Endodermal cell (in vitro differentiated cells): ENCODE measurements around the gene TBC1D16. TPM values are rescaled to one million over a fixed set of nuclear protein-coding genes. Genes with fewer than 3 reads are reported as not detected.

ENCODE experiments used
- DNase-seq: peaks from one replicate; pipeline ENCODE4 v3.0.0-alpha.2; 2017
- H3K27ac ChIP-seq: 2 replicates; pipeline ENCODE4 v1.5.1; 2013; ENCODE audit warnings: mild to moderate bottlenecking, low read depth, low read length, moderate library complexity
- H3K27me3 ChIP-seq: 2 replicates; pipeline ENCODE4 v1.6.1; 2013; ENCODE audit warnings: mild to moderate bottlenecking, low read length, moderate library complexity; ENCODE audit not compliant: insufficient read depth, control insufficient read depth, poor library complexity, severe bottlenecking
- H3K36me3 ChIP-seq: 2 replicates; pipeline ENCODE4 v1.7.0; 2013; ENCODE audit warnings: mild to moderate bottlenecking, low read length, moderate library complexity; ENCODE audit not compliant: control insufficient read depth, insufficient read depth
- H3K4me1 ChIP-seq: one replicate; pipeline ENCODE4 v1.7.0; 2013; ENCODE audit warnings: low read length; ENCODE audit not compliant: control insufficient read depth, insufficient read depth
- H3K4me3 ChIP-seq: 2 replicates; pipeline ENCODE4 v1.5.1; 2013; ENCODE audit warnings: mild to moderate bottlenecking, low read length, moderate library complexity
- H3K9ac ChIP-seq: 2 replicates; pipeline ENCODE4 v1.6.1; 2013; ENCODE audit warnings: mild to moderate bottlenecking, low read length, moderate library complexity; ENCODE audit not compliant: poor library complexity, severe bottlenecking; ENCODE audit errors: extremely low read depth
- H3K9me3 ChIP-seq: 2 replicates; pipeline ENCODE4 v1.6.1; 2013; ENCODE audit warnings: mild to moderate bottlenecking, low read length, moderate library complexity; ENCODE audit not compliant: control insufficient read depth
- H3K27ac Mint-ChIP-seq: 2 replicates; pipeline ENCODE4 v1.8.0; 2020; ENCODE audit warnings: mixed read lengths
- H3K27me3 Mint-ChIP-seq: 2 replicates; pipeline ENCODE4 v1.8.0; 2021; ENCODE audit warnings: mild to moderate bottlenecking, mixed read lengths; ENCODE audit not compliant: insufficient read depth
- H3K36me3 Mint-ChIP-seq: 2 replicates; pipeline ENCODE4 v1.8.0; 2020; ENCODE audit warnings: low read depth, mixed read lengths
- H3K4me1 Mint-ChIP-seq: 2 replicates; pipeline ENCODE4 v1.8.0; 2020; ENCODE audit warnings: mixed read lengths
- H3K4me3 Mint-ChIP-seq: 2 replicates; pipeline ENCODE4 v1.8.0; 2020; ENCODE audit warnings: mild to moderate bottlenecking, moderate library complexity, mixed read lengths
- H3K9me3 Mint-ChIP-seq: 2 replicates; pipeline ENCODE4 v1.8.0; 2020; ENCODE audit warnings: mild to moderate bottlenecking, mixed read lengths
- WGBS, 2 experiments: methylation state at CpG; one replicate each; pipeline versions ENCODE4 v1.1.5 to v1.1.7; 2013; ENCODE audit warnings: missing lambda C conversion rate in 2 of 2, mixed read lengths in 1 of 2; ENCODE audit not compliant: insufficient coverage in 1 of 2, insufficient read length in 1 of 2; 5-methylcytosine and 5-hydroxymethylcytosine counted together
- total RNA-seq, 2 donors: library from RNA; stranded (reverse); fragmentation: NEBNext Ultra II Directional in 1 of 2; extraction: Animal tissue kit (Norgen Biotek cat#: 25700) in 1 of 2; gene quantifications; 2 replicates in 1 of 2; 3 replicates in 1 of 2; pipeline ENCODE4 v1.2.1, GENCODE V29; 2021
- TF ChIP-seq, protein P1 (sequence below): fragments of 200-600 bp; sonication (generic); conservative IDR thresholded peaks from 2 replicates; pipeline ENCODE4 v1.5.0; 2021; ENCODE audit warnings: antibody characterized with exemption, mild to moderate bottlenecking

Gene TBC1D16
- total RNA-seq, 2 donors from 2014 or later = 88.2 to 116 TPM

DNA sequence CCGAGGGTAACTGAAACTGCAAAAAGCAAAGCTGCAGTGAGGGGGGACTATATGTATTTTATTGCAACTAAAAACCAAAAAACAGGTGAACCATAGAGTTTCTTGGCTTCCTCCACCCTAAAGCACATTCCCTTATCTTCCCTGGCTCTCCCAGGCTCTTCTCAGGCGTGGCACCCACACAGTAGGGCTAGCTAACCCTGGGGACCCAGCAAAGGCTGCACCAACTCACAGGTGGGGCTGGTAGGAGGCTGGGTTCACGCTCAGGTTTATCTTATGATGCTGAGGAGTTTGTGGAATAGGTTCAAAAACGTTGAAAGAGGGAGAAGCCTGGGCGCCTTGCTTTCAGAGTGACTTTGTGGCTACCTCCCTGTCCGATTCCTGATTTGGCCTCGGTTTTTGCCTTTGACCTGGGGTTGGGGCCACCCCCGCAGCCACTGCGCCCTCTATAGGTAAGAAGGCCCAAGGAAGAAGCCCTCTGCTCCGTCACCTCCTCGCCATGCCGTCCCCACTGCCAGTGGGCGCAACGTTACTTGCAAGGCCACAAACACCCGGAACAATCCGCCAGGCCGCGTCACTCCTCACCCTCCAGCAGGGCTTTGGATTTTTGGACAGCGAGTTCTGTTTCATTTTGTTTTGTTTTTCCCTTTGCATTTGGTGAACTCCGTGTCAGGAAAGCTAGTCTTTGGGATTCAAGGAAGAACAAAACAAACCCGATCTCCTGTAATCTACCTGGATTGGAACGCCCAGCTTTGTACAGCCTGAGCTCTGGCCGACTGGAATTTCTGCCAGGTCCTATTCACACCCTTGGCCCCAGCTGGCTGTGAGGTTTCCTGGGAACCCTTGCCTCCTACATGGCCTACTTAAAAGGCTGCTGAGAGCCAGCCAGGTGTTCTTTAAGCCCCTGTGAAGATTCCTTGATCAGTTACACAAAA is 60.8 kb downstream of the TBC1D16 start:
- Mint-ChIP-seq H3K27ac (peak overlapping the region; percentile 70), H3K4me3 (no peak overlapping the region), H3K4me1 (peaks cover 15% of the 10 kb centered on the region), H3K27me3 (no peaks in the 10 kb centered on the region), H3K36me3 (peaks cover 22% of the 10 kb centered on the region), H3K9me3 (no peaks in the 10 kb centered on the region)
- Histone ChIP-seq H3K9ac (peak overlapping the region; percentile 25), H3K4me1 (peaks cover 3% of the 10 kb centered on the region), H3K36me3 (peaks cover 3% of the 10 kb centered on the region), H3K9me3 (no peaks in the 10 kb centered on the region), H3K27me3 (no peaks in the 10 kb centered on the region), H3K27ac (peak overlapping the region; percentile 19), H3K4me3 (no peak overlapping the region)
- DNase-seq = peak; percentile 91
- WGBS, 2 experiments = 89 to 96% methylated on average over 13 to 23 of the region's 23 CpGs
- TF ChIP-seq, protein P1, sequence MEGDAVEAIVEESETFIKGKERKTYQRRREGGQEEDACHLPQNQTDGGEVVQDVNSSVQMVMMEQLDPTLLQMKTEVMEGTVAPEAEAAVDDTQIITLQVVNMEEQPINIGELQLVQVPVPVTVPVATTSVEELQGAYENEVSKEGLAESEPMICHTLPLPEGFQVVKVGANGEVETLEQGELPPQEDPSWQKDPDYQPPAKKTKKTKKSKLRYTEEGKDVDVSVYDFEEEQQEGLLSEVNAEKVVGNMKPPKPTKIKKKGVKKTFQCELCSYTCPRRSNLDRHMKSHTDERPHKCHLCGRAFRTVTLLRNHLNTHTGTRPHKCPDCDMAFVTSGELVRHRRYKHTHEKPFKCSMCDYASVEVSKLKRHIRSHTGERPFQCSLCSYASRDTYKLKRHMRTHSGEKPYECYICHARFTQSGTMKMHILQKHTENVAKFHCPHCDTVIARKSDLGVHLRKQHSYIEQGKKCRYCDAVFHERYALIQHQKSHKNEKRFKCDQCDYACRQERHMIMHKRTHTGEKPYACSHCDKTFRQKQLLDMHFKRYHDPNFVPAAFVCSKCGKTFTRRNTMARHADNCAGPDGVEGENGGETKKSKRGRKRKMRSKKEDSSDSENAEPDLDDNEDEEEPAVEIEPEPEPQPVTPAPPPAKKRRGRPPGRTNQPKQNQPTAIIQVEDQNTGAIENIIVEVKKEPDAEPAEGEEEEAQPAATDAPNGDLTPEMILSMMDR = peak; percentile 81

DNA sequence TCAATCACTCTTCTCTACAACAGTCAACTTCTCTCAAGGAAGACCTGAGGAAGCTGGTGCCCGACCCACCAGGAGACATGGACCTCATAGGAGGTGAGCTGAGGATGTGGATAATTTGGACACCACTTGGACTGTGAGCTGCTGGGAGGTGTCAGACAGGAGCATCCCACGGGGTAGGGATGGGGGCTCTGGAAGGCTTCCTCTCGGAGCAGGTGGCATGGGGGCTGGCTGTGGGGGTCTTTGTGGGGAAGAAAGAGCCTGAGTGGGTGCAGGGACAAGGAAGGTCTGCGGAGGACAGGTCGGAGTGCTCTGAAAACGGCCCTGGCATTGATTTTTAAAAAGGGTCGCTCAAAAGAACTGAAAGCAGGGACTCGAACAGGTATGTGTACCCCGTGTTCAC is 64.0 kb downstream of the TBC1D16 start:
- peak; percentile 28 for DNase-seq
- Mint-ChIP-seq H3K27ac (no peak overlapping the region), H3K9me3 (no peaks in the 10 kb centered on the region), H3K4me1 (peaks cover 11% of the 10 kb centered on the region), H3K27me3 (no peaks in the 10 kb centered on the region), H3K4me3 (no peak overlapping the region), H3K36me3 (peaks cover 19% of the 10 kb centered on the region)
- WGBS, 2 experiments = 92 to 100% methylated on average over 6 to 9 of the region's 9 CpGs
- TF ChIP-seq, protein P1 = no peak
- Histone ChIP-seq H3K4me1 (peaks cover 3% of the 10 kb centered on the region), H3K36me3 (no peaks in the 10 kb centered on the region), H3K9me3 (no peaks in the 10 kb centered on the region), H3K27me3 (no peaks in the 10 kb centered on the region), H3K4me3 (no peak overlapping the region), H3K27ac (no peak overlapping the region), H3K9ac (no peak overlapping the region)

DNA sequence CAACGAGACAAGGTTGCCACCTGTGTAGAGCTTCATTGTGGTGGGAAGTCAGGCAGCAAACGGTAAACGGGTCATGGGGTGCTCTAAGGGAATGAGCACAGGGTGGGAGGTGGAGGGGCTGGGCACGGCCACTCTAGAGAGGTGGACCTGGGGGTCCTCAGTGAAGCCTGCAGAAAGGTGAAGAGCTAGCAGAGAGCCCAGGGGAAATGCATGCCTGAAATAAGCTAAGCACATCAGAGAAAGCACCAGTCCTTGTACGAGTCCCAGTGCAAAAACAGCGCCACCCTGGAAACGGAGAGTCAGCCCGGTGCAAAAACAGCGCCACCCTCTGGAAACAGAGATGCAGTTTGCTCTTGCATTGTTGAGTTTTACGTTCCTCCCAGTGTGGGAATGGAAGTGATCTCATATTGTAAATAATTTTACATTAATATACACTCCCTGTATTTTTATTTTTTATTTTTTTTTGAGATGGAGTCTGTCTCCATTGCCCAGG is 65.0 kb downstream of the TBC1D16 start:
- H3K27ac Mint-ChIP-seq = no peak overlapping the region
- TF ChIP-seq, protein P1 = peak; percentile 91
- DNase-seq = peak; percentile 93

More for the DNA sequence above, 65.0 kb downstream of the TBC1D16 start:
- H3K27me3 ChIP-seq = no peaks in the 10 kb centered on the region
- no peaks in the 10 kb centered on the region for H3K36me3 ChIP-seq
- peaks cover 19% of the 10 kb centered on the region for H3K36me3 Mint-ChIP-seq
- 49 to 54% methylated on average over 6 to 9 of the region's 10 CpGs for WGBS, 2 experiments
- no peak overlapping the region for H3K4me3 Mint-ChIP-seq
- peaks cover 11% of the 10 kb centered on the region for H3K4me1 Mint-ChIP-seq
- no peak overlapping the region for H3K9ac ChIP-seq
- H3K4me1 ChIP-seq = peaks cover under 1% of the 10 kb centered on the region
- H3K9me3 ChIP-seq = no peaks in the 10 kb centered on the region
- H3K9me3 Mint-ChIP-seq = no peaks in the 10 kb centered on the region
- H3K27ac ChIP-seq = no peak overlapping the region
- no peak overlapping the region for H3K4me3 ChIP-seq
- H3K27me3 Mint-ChIP-seq = no peaks in the 10 kb centered on the region
